Measurements from ENCODE around the gene RAMP2. TPM values are rescaled to one million over a fixed set of nuclear protein-coding genes. Genes with fewer than 3 reads are reported as not detected.

The RAMP2 gene
- total RNA-seq, 4 donors from 2014 or later, result 32.6 to 113 (median 51.4) TPM

DNA sequence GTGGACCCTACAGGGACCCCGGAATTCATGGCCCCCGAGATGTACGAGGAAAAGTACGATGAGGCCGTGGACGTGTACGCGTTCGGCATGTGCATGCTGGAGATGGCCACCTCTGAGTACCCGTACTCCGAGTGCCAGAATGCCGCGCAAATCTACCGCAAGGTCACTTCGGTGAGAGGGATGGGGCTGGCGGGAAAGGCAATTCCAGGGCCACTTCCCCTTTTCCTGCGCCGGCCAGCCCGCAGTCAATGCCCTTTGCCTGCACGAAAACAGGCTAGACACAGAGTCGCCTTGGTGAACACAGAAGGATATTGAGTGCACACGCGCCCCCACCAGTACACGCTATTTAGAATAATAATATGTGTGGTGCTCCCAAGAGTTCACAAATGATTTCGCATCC lies 23.4 kb downstream of the RAMP2 start:
- no peaks in the 10 kb centered on the region for H3K9me3 ChIP-seq
- 10 to 23% methylated on average over 16 to 25 of the region's 25 CpGs for WGBS, 2 donors
- no peak overlapping the region for H3K27ac ChIP-seq
- peaks cover 0 to 86% of the 10 kb centered on the region in 2 donors for H3K27me3 ChIP-seq
- H3K4me3 ChIP-seq, result no peak overlapping the region
- H3K4me1 ChIP-seq, result peaks cover 0 to 56% (median 23%) of the 10 kb centered on the region in 4 donors
- no peak for DNase-seq (ENCODE audit: low spot score in 2 of 2)
- TF ChIP-seq, protein P1, sequence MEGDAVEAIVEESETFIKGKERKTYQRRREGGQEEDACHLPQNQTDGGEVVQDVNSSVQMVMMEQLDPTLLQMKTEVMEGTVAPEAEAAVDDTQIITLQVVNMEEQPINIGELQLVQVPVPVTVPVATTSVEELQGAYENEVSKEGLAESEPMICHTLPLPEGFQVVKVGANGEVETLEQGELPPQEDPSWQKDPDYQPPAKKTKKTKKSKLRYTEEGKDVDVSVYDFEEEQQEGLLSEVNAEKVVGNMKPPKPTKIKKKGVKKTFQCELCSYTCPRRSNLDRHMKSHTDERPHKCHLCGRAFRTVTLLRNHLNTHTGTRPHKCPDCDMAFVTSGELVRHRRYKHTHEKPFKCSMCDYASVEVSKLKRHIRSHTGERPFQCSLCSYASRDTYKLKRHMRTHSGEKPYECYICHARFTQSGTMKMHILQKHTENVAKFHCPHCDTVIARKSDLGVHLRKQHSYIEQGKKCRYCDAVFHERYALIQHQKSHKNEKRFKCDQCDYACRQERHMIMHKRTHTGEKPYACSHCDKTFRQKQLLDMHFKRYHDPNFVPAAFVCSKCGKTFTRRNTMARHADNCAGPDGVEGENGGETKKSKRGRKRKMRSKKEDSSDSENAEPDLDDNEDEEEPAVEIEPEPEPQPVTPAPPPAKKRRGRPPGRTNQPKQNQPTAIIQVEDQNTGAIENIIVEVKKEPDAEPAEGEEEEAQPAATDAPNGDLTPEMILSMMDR (IDR thresholded peaks at IDR 0.05), result no peak
- TF ChIP-seq POLR2A (IDR thresholded peaks at IDR 0.05) (no peak), EP300 (IDR thresholded peaks at IDR 0.05) (no peak)
- peaks cover 0 to 5% (median 0%) of the 10 kb centered on the region in 3 donors for H3K36me3 ChIP-seq

- DNase-seq (ENCODE audit: low spot score in 2 of 2), result no peak
Observed at GRCh38 chr17:42784811-42785592, 24.0 kb downstream of the RAMP2 start.

GRCh38 chr17:42787266-42787665 lies 26.2 kb downstream of the RAMP2 start:
- no peak overlapping the region for H3K4me3 ChIP-seq
- H3K27ac ChIP-seq, result no peak overlapping the region
- 79 to 88% methylated on average over 11 of the region's 11 CpGs for WGBS, 2 donors
- peaks cover 0 to 30% (median 14%) of the 10 kb centered on the region in 4 donors for H3K4me1 ChIP-seq
- H3K36me3 ChIP-seq, result no peaks in the 10 kb centered on the region
- H3K9me3 ChIP-seq, result no peaks in the 10 kb centered on the region
- DNase-seq (ENCODE audit: low spot score in 2 of 2), result no peak
- TF ChIP-seq, protein P1 (IDR thresholded peaks at IDR 0.05), result no peak
- TF ChIP-seq EP300 (IDR thresholded peaks at IDR 0.05) (no peak), POLR2A (IDR thresholded peaks at IDR 0.05) (no peak)
- peaks cover 0 to 62% of the 10 kb centered on the region in 2 donors for H3K27me3 ChIP-seq

More at GRCh38 chr17:42784811-42785592, 24.0 kb downstream of the RAMP2 start:
- Histone ChIP-seq H3K36me3 (no peaks in the 10 kb centered on the region), H3K27me3 (peaks cover 0 to 83% of the 10 kb centered on the region in 2 donors), H3K4me3 (no peak overlapping the region), H3K4me1 (peaks cover 0 to 50% (median 23%) of the 10 kb centered on the region in 4 donors), H3K27ac (no peak overlapping the region), H3K9me3 (no peaks in the 10 kb centered on the region)
- WGBS, 2 donors, result 19 to 23% methylated on average over 52 of the region's 52 CpGs
- TF ChIP-seq POLR2A (IDR thresholded peaks at IDR 0.05) (no peak), EP300 (IDR thresholded peaks at IDR 0.05) (no peak)
- TF ChIP-seq, protein P1 (IDR thresholded peaks at IDR 0.05), result no peak

DNA sequence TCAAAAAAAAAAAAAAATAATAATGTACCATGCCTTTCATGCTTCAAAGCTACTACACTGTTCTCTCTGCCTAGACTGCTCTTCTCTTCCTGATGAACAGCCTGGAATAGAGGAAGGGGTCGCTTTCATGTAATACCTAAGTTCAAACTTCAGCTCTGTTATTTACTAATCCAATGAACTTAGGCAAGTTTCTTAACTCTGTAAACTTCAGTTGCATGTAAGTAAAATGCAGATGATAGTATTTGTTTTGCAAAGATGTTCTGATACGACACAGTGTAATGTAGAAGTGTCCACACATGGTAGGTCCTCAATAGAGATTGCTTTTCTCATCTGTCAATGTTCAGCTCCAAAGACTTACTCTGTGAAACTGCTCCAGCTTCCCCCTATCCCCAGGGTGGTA lies 30.9 kb downstream of the RAMP2 start:
- WGBS, 2 donors, result 68 to 74% methylated on average over 2 of the region's 2 CpGs
- Histone ChIP-seq H3K36me3 (peaks cover 0 to 27% (median 0%) of the 10 kb centered on the region in 3 donors), H3K4me3 (no peak overlapping the region), H3K9me3 (no peaks in the 10 kb centered on the region), H3K4me1 (peaks cover 0 to 11% (median 0%) of the 10 kb centered on the region in 4 donors), H3K27me3 (peaks cover 0 to 15% of the 10 kb centered on the region in 2 donors), H3K27ac (no peak overlapping the region)
- TF ChIP-seq EP300 (IDR thresholded peaks at IDR 0.05) (no peak), POLR2A (IDR thresholded peaks at IDR 0.05) (no peak)
- TF ChIP-seq, protein P1 (IDR thresholded peaks at IDR 0.05), result no peak
- DNase-seq (ENCODE audit: low spot score in 2 of 2), result no peak

DNA sequence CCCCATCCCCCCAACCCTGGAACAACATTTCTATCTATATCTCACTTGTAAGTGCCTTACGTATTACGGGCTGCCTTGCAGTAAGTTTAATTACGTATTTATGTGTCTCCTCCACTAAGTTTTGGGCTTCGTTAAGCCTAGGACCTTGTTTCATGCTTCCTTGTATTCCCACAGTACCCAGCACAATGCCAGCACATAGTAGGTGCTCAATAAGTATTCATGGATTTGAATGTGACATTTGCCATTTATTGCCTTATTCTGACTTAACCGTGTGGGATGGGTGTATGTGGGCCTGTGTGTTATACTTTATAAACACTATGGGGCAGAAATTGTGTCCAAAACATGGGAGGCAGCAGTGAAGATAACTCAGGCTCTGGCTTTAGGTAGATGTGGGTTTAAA lies 31.5 kb downstream of the RAMP2 start:
- TF ChIP-seq POLR2A (IDR thresholded peaks at IDR 0.05) (no peak), EP300 (IDR thresholded peaks at IDR 0.05) (no peak)
- TF ChIP-seq, protein P1 (IDR thresholded peaks at IDR 0.05), result no peak
- Histone ChIP-seq H3K4me3 (no peak overlapping the region), H3K27me3 (peaks cover 0 to 9% of the 10 kb centered on the region in 2 donors), H3K4me1 (peaks cover 0 to 17% (median 4%) of the 10 kb centered on the region in 4 donors), H3K9me3 (no peaks in the 10 kb centered on the region), H3K36me3 (peaks cover 0 to 27% (median 0%) of the 10 kb centered on the region in 3 donors), H3K27ac (no peak overlapping the region)
- 62% methylated on average over 5 of the region's 5 CpGs for WGBS, 2 donors
- no peak for DNase-seq (ENCODE audit: low spot score in 2 of 2)
